RPMI8226 (cell line): Measurements from ENCODE around the gene CCNO.

Experiments
- DNase-seq: peaks from one replicate; pipeline ENCODE4 v3.0.0-alpha.2; 2015

CCNO gene

GRCh38 chr5:55232985-55233928, at the start of gene CCNO:
TSS of gene CCNO (minus strand) at chr5:55233608. CDS start at chr5:55233523, 85 bp downstream.
- peak; percentile 89 for DNase-seq

- DNase-seq: no peak
These were observed 45.4 kb upstream of the CCNO start for GRCh38 chr5:55278778-55279177.

- no peak for DNase-seq
These were observed 43.4 kb upstream of the CCNO start for GRCh38 chr5:55276771-55277170.

- DNase-seq: no peak
These were observed 24.9 kb upstream of the CCNO start for GRCh38 chr5:55258339-55258738.

- DNase-seq: no peak
These were observed 21.4 kb upstream of the CCNO start for GRCh38 chr5:55254802-55255201.

- no peak for DNase-seq
These were observed 16.7 kb upstream of the CCNO start for GRCh38 chr5:55250064-55250463.

- DNase-seq: peak; percentile 66
These were observed 8.3 kb upstream of the CCNO start for GRCh38 chr5:55241746-55242145.

GRCh38 chr5:55236800-55237199, 3.4 kb upstream of the CCNO start:
- DNase-seq: no peak

- DNase-seq: peak; percentile 41
These were observed 803 bp upstream of the CCNO start for GRCh38 chr5:55234121-55234700.

GRCh38 chr5:55232271-55232984, 980 bp downstream of the CCNO start:
- peak; percentile 27 for DNase-seq

GRCh38 chr5:55231919-55232270, 1.5 kb downstream of the CCNO start:
- no peak for DNase-seq

- DNase-seq: peak; percentile 33
These were observed 2.1 kb downstream of the CCNO start for GRCh38 chr5:55231029-55231918.

GRCh38 chr5:55230086-55230629, 3.2 kb downstream of the CCNO start:
- DNase-seq: no peak

GRCh38 chr5:55227664-55228430, 5.6 kb downstream of the CCNO start:
- DNase-seq: no peak

GRCh38 chr5:55226934-55227663, 6.3 kb downstream of the CCNO start, which contains the start of gene MCIDAS:
TSS of gene MCIDAS (minus strand) at chr5:55227315. CDS start at chr5:55227138, 177 bp downstream.
- DNase-seq: peak; percentile 87

GRCh38 chr5:55226027-55226933, 7.1 kb downstream of the CCNO start:
- peak; percentile 89 for DNase-seq

GRCh38 chr5:55225346-55225745, 8.1 kb downstream of the CCNO start:
- DNase-seq: no peak

GRCh38 chr5:55223812-55224240, 9.6 kb downstream of the CCNO start:
- no peak for DNase-seq
